ENCODE measurements around the gene SCGB2B2.
"Not testable (repeated sequence)": the region's sequence is repeated elsewhere in the genome, so short reads cannot be mapped to it uniquely, and the experiment has no call there.

Gene SCGB2B2

GRCh38 chr19:34668690-34669089, 8.3 kb downstream of the SCGB2B2 start:
- DNase-seq (ENCODE audit: low spot score) = not testable (repeated sequence)

DNA sequence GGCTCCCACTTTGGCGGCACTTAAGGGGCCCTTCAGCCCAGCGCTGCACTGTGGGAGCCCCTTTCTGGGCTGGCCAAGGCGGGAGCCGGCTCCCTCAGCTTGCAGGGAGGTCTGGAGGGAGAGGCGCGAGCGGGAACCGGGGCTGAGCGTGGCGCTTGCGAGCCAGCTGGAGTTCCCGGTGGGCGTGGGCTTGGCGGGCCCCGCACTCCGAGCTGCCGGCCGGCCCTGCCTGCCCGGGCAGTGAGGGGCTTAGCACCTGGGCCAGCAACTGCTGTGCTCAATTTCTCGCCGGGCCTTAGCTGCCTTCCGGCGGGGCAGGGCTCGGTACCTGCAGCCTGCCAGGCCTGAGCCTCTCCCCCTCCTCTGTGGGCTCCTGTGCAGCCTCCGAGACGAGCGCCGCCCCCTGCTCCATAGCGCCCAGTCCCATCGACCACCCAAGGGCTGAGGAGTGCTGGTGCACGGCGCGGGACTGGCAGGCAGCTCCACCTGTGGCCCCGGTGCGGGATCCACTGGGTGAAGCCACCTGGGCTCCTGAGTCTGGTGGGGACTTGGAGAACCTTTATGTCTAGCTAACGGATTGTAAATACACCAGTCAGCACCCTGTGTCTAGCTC, 8.8 kb downstream of the SCGB2B2 start:
- not testable (repeated sequence) for DNase-seq (ENCODE audit: low spot score)

DNA sequence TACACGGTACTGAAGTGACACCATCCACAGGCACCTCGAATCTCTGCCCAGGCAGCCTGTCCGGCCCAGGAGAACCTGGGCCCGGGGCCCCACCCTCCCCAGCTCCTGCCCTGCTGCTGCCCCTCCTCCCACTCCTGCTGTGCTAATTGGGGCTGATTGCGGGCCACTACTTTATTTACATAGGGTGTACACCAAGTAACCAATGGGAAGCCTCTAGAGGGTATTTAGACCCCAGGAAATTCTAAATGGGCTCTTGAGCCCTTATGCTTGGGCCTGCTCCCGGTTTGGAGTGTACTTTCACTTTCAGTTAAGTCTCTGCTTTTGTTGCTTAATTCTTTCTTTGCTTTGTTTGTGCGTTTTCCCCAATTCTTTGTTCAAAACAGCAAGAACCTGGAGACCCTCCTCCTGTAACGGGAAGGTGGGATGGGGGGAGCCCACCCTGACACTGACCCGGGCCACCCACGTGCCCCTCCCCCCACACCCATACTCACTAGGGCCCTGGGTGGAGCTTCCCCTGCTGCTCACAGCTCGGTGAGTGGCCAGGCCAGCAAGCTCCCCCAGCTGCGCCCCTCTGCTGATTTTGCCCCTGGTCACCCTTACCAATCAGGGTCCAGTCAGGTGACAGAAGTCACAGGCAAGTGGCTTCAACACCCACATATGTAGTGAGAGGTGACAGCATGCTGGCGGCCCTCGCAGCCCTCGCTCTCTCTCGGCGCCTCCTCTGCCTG, 9.4 kb downstream of the SCGB2B2 start:
- DNase-seq (ENCODE audit: low spot score) = no peak

DNA sequence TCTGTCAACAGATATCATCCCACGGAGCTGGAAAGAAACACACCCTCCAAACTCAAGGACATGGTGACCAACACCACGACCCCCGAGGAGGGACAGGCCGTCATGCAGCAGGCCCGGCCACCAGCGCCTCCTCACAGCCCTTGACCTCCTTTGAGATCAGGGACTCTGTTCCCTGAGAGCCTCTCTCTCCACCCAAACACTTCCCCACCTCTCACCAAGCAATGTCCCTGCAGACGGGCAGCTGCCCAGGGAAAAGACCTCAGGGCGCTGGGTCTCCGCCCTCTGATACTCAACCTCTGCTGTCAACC, 10.0 kb downstream of the SCGB2B2 start:
- DNase-seq (ENCODE audit: low spot score) = no peak

- DNase-seq (ENCODE audit: low spot score) = no peak
Observed at GRCh38 chr19:34666200-34666957, 10.6 kb downstream of the SCGB2B2 start.

DNA sequence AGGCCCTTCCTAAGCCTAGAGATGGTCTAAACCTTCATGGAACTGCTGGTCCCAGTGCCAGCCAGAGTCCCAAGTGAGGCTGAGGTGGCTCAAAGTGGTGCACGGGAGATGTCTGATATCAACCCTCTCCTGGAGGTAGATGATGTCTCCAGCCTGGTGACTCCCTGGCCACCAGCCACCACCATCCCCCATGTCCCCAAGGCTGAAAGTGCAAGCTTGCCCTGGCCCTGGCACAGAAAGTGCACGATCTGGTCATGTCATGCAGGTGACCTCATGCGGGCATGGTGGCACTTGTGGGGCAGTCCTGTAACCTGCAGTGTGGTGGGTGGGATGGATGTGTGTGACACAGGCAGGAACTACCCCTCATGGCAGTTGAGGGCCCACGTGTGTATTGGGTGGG, 11.7 kb downstream of the SCGB2B2 start:
- DNase-seq (ENCODE audit: low spot score) = not testable (repeated sequence)

DNA sequence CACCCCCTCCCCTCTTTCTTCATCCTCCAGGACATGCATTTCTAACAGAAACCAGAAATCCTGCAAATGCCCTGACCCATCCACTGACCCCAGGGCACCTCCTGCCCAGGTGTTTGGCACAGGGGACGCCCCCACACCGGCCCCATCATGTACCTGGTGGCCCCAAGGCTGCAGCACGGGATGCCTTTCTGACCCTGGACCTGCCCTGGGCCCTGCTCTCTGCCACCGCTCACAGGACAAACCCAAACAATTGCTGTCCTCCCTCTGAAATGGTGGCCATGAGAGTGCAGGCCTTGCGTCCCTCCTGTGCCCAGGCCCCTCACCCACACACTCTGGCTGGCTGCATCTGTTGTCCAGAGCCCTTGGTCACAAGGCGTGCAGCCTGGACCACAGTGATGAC, 12.1 kb downstream of the SCGB2B2 start:
- no peak for DNase-seq (ENCODE audit: low spot score)

- no peak for DNase-seq (ENCODE audit: low spot score)
Observed at GRCh38 chr19:34664168-34664567, 12.8 kb downstream of the SCGB2B2 start.

GRCh38 chr19:34662919-34663318, 14.0 kb downstream of the SCGB2B2 start:
- DNase-seq (ENCODE audit: low spot score) = no peak

DNA sequence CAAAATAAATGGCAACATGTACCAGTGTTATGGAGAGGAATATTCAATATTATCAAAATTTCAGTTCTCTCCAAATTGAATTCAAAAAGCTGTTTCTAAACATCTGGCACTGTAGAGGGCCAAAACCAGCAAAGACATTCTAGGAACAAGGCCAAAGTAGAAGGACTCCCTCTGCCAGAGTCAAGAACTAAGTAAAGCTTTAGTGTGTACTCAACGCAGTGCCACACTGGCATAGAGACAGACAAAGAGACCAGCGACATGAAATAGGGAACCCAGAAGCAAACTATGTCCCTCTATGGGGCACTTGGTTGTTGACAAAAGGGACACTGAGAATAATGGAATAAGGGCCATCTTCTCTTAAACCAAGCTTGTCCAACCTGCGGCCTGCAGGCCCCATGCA, 15.6 kb downstream of the SCGB2B2 start:
- DNase-seq (ENCODE audit: low spot score) = no peak

DNA sequence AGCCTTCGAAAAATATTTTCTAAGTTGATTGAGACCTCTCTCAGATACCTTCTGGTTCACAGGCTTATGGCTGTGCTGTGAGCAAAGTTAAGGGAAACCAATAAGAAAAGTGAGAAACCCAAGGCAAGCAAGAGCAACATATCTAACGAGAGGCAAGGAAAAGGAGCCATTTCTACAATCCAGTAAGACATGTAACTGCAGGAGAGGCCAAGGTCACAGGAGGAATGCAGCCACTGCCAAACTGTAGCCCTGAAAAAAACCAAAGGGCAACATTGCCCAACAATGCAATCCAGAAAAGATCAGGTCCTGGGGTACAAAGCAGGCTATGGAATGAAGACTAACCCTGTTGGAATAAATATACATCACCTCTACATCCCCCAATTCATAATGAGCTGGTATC, 21.3 kb downstream of the SCGB2B2 start:
- DNase-seq (ENCODE audit: low spot score) = no peak

- no peak for DNase-seq (ENCODE audit: low spot score)
Observed at GRCh38 chr19:34654796-34655195, 22.2 kb downstream of the SCGB2B2 start.

DNA sequence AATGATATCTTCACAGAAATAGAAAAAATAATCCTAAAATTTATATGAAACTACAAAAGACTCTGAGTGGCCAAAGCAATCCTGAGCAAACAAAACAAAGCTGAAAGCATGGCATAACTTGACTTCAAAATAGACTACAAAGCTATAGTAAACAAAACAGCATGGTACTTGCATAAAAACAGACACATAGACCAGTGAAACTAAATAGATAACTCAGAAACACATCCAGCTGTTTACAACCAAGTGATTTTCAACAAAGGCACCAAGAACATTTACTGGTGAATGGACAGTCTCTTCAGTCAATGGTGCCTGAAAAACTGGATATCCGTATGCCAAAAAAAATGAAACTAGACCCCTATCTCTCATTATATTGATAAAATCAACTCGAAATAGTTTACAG, 25.2 kb downstream of the SCGB2B2 start:
- no peak for DNase-seq (ENCODE audit: low spot score)

DNA sequence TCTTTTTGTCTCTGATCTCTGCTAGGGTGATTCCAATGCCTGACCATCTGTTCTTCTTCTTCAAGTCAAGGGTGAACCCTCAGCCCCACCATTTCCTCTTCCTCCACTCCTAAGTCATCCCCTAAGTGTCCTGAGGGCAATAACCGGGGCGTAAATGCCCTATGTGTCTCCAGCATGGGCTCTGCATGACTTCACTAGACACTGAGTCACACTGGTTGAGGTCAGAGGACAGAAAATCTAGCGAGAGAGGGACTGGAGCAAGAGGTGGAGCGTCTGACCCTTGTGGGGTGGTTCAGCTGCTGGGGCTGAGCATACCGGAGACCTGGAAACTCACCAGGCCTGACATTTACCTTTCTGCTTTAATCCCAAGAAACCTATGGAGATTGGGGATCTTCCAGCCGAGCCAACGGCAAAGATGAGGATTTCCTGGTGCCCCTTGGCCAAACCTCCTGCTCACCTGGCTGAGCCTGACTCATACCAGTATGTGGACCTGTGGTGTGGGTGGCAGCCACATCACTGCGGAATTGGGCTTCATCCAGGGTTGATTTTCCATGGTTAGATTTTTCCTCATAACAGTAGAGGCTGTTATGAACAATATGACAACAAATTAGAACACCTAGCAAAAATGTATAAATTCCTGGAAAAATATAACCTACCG, 26.9 kb downstream of the SCGB2B2 start:
- DNase-seq (ENCODE audit: low spot score) = no peak

DNA sequence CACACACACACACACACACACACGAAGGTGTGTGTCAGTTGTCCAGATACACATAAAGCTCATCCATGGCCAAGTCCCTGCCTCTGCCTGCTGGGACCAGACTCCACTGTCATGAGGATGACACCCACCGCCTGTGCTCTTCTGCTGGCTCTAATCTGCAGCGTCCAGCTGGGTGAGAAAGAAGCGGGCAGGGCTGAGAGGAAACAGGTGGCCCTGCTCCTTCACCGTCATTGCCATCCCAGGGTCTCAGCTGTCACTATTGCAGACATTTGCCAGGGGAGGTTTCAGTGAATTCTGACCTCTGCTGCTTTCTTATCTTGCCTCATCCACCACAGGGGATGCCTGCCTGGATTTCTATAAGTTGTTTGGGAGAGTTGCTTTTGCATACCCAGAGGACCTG, 31.4 kb downstream of the SCGB2B2 start:
- no peak for DNase-seq (ENCODE audit: low spot score)

GRCh38 chr19:34644991-34645461, 31.9 kb downstream of the SCGB2B2 start:
- no peak for DNase-seq (ENCODE audit: low spot score)

DNA sequence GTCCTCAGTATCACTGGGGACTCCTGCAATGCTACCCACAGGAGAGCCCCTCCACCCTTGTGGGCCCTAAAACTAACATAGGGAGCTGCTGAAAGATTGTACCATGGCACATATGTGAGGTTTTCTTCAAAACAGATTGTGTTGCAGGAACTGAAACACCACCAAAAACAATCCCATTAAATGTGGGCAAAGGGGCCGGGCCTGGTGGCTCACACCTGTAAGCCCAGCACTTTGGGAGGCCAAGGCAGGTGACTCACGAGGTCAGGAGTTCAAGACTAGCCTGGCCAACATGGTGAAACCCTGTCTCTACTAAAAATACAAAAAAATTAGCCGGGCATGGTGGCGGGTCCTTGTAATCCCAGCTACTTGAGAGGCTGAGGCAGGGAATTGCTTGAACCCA, 34.7 kb downstream of the SCGB2B2 start:
- DNase-seq (ENCODE audit: low spot score) = no peak

DNA sequence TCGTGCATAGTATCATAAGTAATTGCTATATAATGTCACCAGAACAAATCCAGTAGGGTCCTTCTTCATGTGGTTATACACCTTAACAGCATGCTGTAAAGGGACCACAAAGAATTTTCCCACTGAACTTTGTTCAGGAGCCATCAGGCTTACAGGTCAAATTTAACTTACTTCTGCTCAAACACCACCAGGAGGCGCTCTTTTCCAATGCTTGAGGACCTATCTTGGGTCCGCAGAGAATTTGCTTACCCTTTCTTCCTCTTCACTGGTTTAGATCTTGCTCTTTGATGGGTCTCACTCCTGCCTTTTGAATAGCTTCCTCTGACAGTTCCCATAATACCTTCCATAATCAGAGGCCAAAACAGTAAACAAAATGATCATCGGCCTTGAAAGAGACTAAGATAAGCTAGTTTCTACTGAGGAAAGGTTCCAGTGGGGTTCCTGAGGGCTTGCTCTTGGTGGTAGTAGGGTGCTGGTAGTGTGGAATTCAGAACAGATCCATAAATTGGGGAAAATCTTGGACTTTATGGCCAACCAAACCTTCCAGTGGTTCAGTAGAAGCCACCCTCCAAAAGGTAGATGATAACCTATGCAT, 37.4 kb downstream of the SCGB2B2 start:
- DNase-seq (ENCODE audit: low spot score) = peak; percentile 67

- DNase-seq (ENCODE audit: low spot score) = no peak
Observed at GRCh38 chr19:34633802-34634201, 43.2 kb downstream of the SCGB2B2 start.
